ENCODE measurements around the gene NOP9. TPM values are rescaled to one million over a fixed set of nuclear protein-coding genes. Genes with fewer than 3 reads are reported as not detected.

NOP9 gene
- total RNA-seq, 1 donor from 2014 or later: 22.0 TPM

DNA sequence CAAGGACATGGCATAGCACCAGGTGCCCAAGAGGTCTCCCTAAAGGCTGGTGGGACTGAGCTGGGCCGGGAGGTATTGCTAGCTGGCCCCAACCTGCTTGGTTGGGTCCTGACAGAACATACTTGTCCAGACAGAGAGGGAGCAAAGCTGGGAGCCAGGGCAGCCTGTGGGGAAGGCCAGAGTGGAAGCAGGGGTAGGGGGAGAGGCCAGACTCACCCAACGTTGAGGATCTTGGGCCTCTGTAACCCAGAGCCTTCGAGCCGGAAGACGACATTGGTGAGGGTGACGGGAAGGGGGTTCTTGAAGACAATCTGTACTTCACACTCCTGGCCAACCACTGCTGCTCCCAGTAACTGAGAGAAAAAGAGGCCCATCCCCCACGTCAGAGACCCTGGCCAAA lies 45.7 kb upstream of the NOP9 start:
- no peak for DNase-seq
- no peaks in the 10 kb centered on the region for H3K27me3 ChIP-seq (ENCODE audit: low read depth)
- TF ChIP-seq, protein P1, sequence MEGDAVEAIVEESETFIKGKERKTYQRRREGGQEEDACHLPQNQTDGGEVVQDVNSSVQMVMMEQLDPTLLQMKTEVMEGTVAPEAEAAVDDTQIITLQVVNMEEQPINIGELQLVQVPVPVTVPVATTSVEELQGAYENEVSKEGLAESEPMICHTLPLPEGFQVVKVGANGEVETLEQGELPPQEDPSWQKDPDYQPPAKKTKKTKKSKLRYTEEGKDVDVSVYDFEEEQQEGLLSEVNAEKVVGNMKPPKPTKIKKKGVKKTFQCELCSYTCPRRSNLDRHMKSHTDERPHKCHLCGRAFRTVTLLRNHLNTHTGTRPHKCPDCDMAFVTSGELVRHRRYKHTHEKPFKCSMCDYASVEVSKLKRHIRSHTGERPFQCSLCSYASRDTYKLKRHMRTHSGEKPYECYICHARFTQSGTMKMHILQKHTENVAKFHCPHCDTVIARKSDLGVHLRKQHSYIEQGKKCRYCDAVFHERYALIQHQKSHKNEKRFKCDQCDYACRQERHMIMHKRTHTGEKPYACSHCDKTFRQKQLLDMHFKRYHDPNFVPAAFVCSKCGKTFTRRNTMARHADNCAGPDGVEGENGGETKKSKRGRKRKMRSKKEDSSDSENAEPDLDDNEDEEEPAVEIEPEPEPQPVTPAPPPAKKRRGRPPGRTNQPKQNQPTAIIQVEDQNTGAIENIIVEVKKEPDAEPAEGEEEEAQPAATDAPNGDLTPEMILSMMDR (IDR thresholded peaks at IDR 0.05): no peak
- H3K9me3 ChIP-seq: no peaks in the 10 kb centered on the region
- H3K4me1 ChIP-seq: peaks cover 4% of the 10 kb centered on the region
- H3K36me3 ChIP-seq: peaks cover 15% of the 10 kb centered on the region
- no peak overlapping the region for H3K4me3 ChIP-seq
- intact Hi-C loops (cut with DNase I): no loop called here
- no peak for ATAC-seq
- H3K27ac ChIP-seq: no peak overlapping the region

DNA sequence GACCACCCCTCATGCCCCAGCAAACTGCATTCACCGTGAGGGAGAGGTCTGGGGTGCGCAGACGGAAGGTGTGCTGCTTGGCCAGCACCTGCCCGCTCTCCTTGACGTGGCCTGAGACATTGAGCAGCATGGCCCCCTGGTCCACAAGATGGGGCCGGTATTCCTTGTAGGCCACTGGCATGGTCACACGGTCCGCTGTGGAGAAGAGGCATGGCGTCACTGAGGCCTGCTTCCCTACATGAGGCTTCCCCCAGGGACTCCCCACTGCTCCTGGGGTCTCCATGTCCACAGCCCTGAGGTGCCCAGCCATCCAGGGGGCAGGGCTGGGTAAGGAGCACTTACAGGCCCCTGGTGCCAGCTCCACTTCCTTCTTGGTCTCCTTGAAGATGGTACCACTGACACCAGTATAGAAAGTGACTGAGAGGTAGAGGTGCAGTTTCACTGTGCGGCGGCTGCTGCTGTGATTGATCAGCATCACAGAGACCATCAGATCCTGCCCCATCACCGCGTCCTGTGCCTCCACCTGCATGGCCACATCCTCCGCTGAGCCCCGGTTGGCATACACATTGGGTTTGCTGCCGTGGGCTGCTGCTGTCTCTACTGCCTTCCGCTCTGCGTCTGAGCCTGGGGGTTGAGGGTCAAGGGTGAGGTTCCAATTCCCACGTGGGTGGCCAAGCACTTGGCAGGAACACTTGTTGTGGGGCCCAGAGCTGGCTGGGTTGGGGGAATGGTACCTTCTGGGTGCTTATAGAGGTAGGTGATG lies 44.8 kb upstream of the NOP9 start:
- no peaks in the 10 kb centered on the region for H3K9me3 ChIP-seq
- peaks cover 13% of the 10 kb centered on the region for H3K36me3 ChIP-seq
- no peak overlapping the region for H3K4me3 ChIP-seq
- DNase-seq: peak; percentile 40
- H3K27ac ChIP-seq: no peak overlapping the region
- H3K4me1 ChIP-seq: peaks cover 12% of the 10 kb centered on the region
- ATAC-seq: no peak
- TF ChIP-seq, protein P1 (IDR thresholded peaks at IDR 0.05): no peak
- intact Hi-C loops (cut with DNase I): no loop called here
- no peaks in the 10 kb centered on the region for H3K27me3 ChIP-seq (ENCODE audit: low read depth)

DNA sequence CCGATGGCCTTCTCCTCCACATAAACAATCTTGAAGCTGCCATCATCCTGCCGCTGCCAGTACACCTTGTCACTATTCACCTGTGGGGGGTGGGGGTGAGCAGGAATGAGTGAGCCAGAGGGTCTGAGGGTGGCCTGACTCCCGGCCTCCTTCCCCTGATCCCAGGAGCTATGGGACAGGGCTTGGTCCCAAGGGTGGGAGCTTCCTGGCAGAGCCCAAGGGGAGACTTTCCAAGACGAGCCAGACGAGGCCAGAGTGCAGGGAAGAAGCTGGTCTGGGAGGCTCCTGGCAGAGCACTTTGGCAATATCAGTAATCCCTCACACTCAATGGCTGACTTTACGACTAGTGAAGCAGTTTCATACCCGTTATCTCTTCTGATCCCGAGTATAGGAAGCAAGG lies 44.2 kb upstream of the NOP9 start:
- Histone ChIP-seq H3K4me1 (peaks cover 12% of the 10 kb centered on the region), H3K36me3 (peaks cover 13% of the 10 kb centered on the region), H3K9me3 (no peaks in the 10 kb centered on the region), H3K4me3 (no peak overlapping the region), H3K27me3 (ENCODE audit: low read depth) (no peaks in the 10 kb centered on the region), H3K27ac (no peak overlapping the region)
- intact Hi-C loops (cut with DNase I): no loop called here
- TF ChIP-seq, protein P1 (IDR thresholded peaks at IDR 0.05): no peak
- no peak for DNase-seq
- ATAC-seq: no peak

DNA sequence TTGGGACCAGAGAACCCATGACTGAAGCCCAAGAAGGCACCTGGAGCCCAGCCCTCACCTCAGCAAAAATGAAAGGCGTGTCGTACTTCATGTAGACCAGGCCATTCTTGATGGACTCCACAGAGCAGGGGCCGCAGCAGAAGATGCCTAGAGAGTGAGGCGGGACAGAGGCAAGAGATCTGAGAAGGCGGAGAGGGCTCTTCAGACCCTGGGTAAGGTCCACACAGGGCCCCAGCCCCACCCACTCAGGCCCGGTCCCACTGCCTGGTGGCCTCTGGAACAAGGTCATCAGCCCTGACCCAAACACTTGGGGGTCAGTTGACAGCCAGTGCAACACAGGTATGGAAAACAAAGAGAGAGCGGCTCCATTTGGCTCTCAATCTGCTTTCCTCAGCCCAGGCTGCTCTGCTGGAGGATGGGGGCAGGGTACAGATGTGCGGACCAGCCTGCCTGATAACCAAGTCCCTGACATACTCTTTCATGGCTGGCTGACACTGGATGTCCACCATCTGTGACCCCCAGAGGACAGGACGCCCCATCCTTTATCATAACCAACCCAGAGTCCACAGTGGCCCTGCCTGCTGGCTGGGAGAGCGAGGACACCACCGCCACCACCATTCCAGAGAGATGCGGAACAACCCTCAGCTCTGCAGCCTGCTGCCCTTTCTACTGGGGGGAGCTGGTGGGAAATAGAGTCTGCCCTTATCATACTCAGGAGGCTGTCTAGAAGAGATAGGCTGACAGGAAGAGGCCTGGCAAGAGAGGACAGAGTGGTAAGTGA lies 43.5 kb upstream of the NOP9 start:
- TF ChIP-seq, protein P1 (IDR thresholded peaks at IDR 0.05): no peak
- no peaks in the 10 kb centered on the region for H3K27me3 ChIP-seq (ENCODE audit: low read depth)
- DNase-seq (no peak), ATAC-seq (no peak)
- intact Hi-C loops (cut with DNase I): no loop called here
- peaks cover 13% of the 10 kb centered on the region for H3K36me3 ChIP-seq
- no peak overlapping the region for H3K27ac ChIP-seq
- H3K4me3 ChIP-seq: no peak overlapping the region
- H3K4me1 ChIP-seq: peaks cover 12% of the 10 kb centered on the region
- H3K9me3 ChIP-seq: no peaks in the 10 kb centered on the region

DNA sequence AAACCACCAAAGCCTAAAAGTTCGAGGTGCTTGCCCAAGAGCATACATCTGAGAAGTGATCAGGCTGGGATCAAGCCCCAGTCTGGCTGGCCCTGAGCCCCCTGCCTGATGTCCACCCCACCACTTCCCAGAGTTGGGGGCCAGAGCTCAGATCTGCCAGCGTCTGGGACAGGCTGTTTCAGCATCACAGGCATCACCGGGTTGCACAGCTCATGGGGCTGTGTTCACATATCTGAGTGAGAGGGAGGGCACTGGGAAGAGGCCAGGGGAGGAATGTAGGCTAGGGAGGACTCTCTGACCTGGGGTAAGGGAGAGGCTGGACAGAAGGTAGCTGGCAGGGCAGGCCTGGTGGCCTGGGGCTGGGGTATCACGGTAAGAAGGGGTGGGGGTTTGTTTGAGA lies 42.7 kb upstream of the NOP9 start:
- peaks cover 12% of the 10 kb centered on the region for H3K4me1 ChIP-seq
- no peaks in the 10 kb centered on the region for H3K27me3 ChIP-seq (ENCODE audit: low read depth)
- intact Hi-C loops (cut with DNase I): no loop called here
- H3K36me3 ChIP-seq: peaks cover 13% of the 10 kb centered on the region
- H3K4me3 ChIP-seq: no peak overlapping the region
- TF ChIP-seq, protein P1 (IDR thresholded peaks at IDR 0.05): no peak
- no peak overlapping the region for H3K27ac ChIP-seq
- DNase-seq: peak; percentile 34
- peak in 1 of 2 donors; percentile 25 for ATAC-seq
- no peaks in the 10 kb centered on the region for H3K9me3 ChIP-seq
